ENCODE measurements around the gene BRIP1.

The BRIP1 gene

GRCh38 chr17:61793565-61793964, 69.8 kb downstream of the BRIP1 start:
- no peak overlapping the region for H3K4me3 ChIP-seq (ENCODE audit: low read length)
- DNase-seq (ENCODE audit: low read depth): no peak
- no peak for TF ChIP-seq CTCF (IDR thresholded peaks at IDR 0.05; ENCODE audit: insufficient read depth, low read depth, low read length, missing control alignments)

GRCh38 chr17:61789872-61790271, 73.5 kb downstream of the BRIP1 start:
- DNase-seq (ENCODE audit: low read depth): no peak
- no peak for TF ChIP-seq CTCF (IDR thresholded peaks at IDR 0.05; ENCODE audit: insufficient read depth, low read depth, low read length, missing control alignments)
- H3K4me3 ChIP-seq (ENCODE audit: low read length): no peak overlapping the region

GRCh38 chr17:61786088-61786487, 77.2 kb downstream of the BRIP1 start:
- no peak for TF ChIP-seq CTCF (IDR thresholded peaks at IDR 0.05; ENCODE audit: insufficient read depth, low read depth, low read length, missing control alignments)
- no peak overlapping the region for H3K4me3 ChIP-seq (ENCODE audit: low read length)
- no peak for DNase-seq (ENCODE audit: low read depth)

GRCh38 chr17:61784510-61784909, 78.8 kb downstream of the BRIP1 start:
- no peak for DNase-seq (ENCODE audit: low read depth)

GRCh38 chr17:61783556-61784304, 79.6 kb downstream of the BRIP1 start:
- TF ChIP-seq CTCF (IDR thresholded peaks at IDR 0.05; ENCODE audit: insufficient read depth, low read depth, low read length, missing control alignments): no peak
- DNase-seq (ENCODE audit: low read depth): no peak
- no peak overlapping the region for H3K4me3 ChIP-seq (ENCODE audit: low read length)

More at GRCh38 chr17:61784510-61784909, 78.8 kb downstream of the BRIP1 start:
- H3K4me3 ChIP-seq (ENCODE audit: low read length): no peak overlapping the region
- TF ChIP-seq CTCF (IDR thresholded peaks at IDR 0.05; ENCODE audit: insufficient read depth, low read depth, low read length, missing control alignments): no peak

- H3K4me3 ChIP-seq (ENCODE audit: low read length): no peak overlapping the region
- no peak for TF ChIP-seq CTCF (IDR thresholded peaks at IDR 0.05; ENCODE audit: insufficient read depth, low read depth, low read length, missing control alignments)
- DNase-seq (ENCODE audit: low read depth): no peak
These were observed 80.2 kb downstream of the BRIP1 start for GRCh38 chr17:61783120-61783519.

GRCh38 chr17:61782683-61783082, 80.6 kb downstream of the BRIP1 start:
- no peak for DNase-seq (ENCODE audit: low read depth)
- TF ChIP-seq CTCF (IDR thresholded peaks at IDR 0.05; ENCODE audit: insufficient read depth, low read depth, low read length, missing control alignments): no peak
- no peak overlapping the region for H3K4me3 ChIP-seq (ENCODE audit: low read length)

Measured in epithelial cell of esophagus (primary cell).